Measurements from ENCODE around the gene VMP1. TPM values are rescaled to one million over a fixed set of nuclear protein-coding genes. Genes with fewer than 3 reads are reported as not detected.

Gene VMP1
- total RNA-seq, 1 experiment from 2014 or later = 107 TPM

DNA sequence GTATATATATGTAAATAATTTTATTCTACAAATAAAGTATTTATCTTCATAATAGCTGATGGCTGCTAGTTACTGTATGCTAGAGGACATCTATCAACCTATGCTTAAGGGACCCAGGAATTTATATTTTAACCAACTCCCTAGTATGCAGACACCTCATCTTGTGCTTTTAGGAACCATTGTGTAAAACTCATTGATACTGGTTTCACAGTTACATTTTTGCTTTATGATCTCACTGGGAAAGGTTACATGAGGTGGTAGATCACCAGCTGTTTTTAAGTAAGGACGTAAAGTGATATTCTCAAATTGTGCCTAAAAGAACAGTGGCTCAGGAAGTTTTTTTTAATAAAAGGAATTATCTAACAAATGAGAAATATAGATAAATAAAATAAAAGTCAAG, 56.4 kb downstream of the VMP1 start:
- DNase-seq (ENCODE audit: low spot score) = no peak
- POLR2A ChIA-PET (ENCODE audit: low non-redundant PET) = no interaction called here

GRCh38 chr17:59764292-59764741, 56.9 kb downstream of the VMP1 start:
- no peak for DNase-seq (ENCODE audit: low spot score)
- POLR2A ChIA-PET (ENCODE audit: low non-redundant PET) = no interaction called here
- TF ChIP-seq EZH2 (IDR thresholded peaks at IDR 0.05; ENCODE audit: borderline replicate concordance, low read depth, low read length, poor library complexity, severe bottlenecking) = no peak
- TF ChIP-seq, protein P1, sequence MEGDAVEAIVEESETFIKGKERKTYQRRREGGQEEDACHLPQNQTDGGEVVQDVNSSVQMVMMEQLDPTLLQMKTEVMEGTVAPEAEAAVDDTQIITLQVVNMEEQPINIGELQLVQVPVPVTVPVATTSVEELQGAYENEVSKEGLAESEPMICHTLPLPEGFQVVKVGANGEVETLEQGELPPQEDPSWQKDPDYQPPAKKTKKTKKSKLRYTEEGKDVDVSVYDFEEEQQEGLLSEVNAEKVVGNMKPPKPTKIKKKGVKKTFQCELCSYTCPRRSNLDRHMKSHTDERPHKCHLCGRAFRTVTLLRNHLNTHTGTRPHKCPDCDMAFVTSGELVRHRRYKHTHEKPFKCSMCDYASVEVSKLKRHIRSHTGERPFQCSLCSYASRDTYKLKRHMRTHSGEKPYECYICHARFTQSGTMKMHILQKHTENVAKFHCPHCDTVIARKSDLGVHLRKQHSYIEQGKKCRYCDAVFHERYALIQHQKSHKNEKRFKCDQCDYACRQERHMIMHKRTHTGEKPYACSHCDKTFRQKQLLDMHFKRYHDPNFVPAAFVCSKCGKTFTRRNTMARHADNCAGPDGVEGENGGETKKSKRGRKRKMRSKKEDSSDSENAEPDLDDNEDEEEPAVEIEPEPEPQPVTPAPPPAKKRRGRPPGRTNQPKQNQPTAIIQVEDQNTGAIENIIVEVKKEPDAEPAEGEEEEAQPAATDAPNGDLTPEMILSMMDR (conservative IDR thresholded peaks at IDR 0.05; ENCODE audit: low read depth, low read length) = no peak
- CTCF ChIA-PET = no interaction called here
- Histone ChIP-seq H3K36me3 (ENCODE audit: insufficient read depth, low read length, poor library complexity, severe bottlenecking) (no peaks in the 10 kb centered on the region), H3K27ac (ENCODE audit: low read depth, low read length, poor library complexity, severe bottlenecking) (no peak overlapping the region), H3K4me3 (ENCODE audit: low read depth, low read length, poor library complexity, severe bottlenecking) (no peak overlapping the region), H3K9me3 (ENCODE audit: low read depth, low read length, poor library complexity, severe bottlenecking) (peaks cover 7% of the 10 kb centered on the region), H3K27me3 (replicated peaks; ENCODE audit: insufficient read depth, low read depth, low read length, poor library complexity) (no peaks in the 10 kb centered on the region), H3K4me1 (ENCODE audit: insufficient read depth, low read length, poor library complexity, severe bottlenecking) (peaks cover 17% of the 10 kb centered on the region)
- intact Hi-C loops (cut with micrococcal nuclease; ENCODE audit: unreplicated experiment) = no loop called here
- no TSS peak for BruUV-seq (replicated peaks)

More for the DNA sequence above, 56.4 kb downstream of the VMP1 start:
- Histone ChIP-seq H3K27ac (ENCODE audit: low read depth, low read length, poor library complexity, severe bottlenecking) (no peak overlapping the region), H3K36me3 (ENCODE audit: insufficient read depth, low read length, poor library complexity, severe bottlenecking) (no peaks in the 10 kb centered on the region), H3K27me3 (replicated peaks; ENCODE audit: insufficient read depth, low read depth, low read length, poor library complexity) (no peaks in the 10 kb centered on the region), H3K4me1 (ENCODE audit: insufficient read depth, low read length, poor library complexity, severe bottlenecking) (peaks cover 16% of the 10 kb centered on the region), H3K9me3 (ENCODE audit: low read depth, low read length, poor library complexity, severe bottlenecking) (peaks cover 12% of the 10 kb centered on the region), H3K4me3 (ENCODE audit: low read depth, low read length, poor library complexity, severe bottlenecking) (no peak overlapping the region)
- CTCF ChIA-PET = no interaction called here
- intact Hi-C loops (cut with micrococcal nuclease; ENCODE audit: unreplicated experiment) = no loop called here
- no TSS peak for BruUV-seq (replicated peaks)
- TF ChIP-seq, protein P1 (conservative IDR thresholded peaks at IDR 0.05; ENCODE audit: low read depth, low read length) = no peak
- no peak for TF ChIP-seq EZH2 (IDR thresholded peaks at IDR 0.05; ENCODE audit: borderline replicate concordance, low read depth, low read length, poor library complexity, severe bottlenecking)

- H3K4me1 ChIP-seq (ENCODE audit: insufficient read depth, low read length, poor library complexity, severe bottlenecking) = peaks cover 24% of the 10 kb centered on the region
- no peak overlapping the region for H3K27ac ChIP-seq (ENCODE audit: low read depth, low read length, poor library complexity, severe bottlenecking)
- DNase-seq (ENCODE audit: low spot score) = no peak
- ChIA-PET POLR2A (ENCODE audit: low non-redundant PET) (no interaction called here), CTCF (no interaction called here)
- no peak for TF ChIP-seq EZH2 (IDR thresholded peaks at IDR 0.05; ENCODE audit: borderline replicate concordance, low read depth, low read length, poor library complexity, severe bottlenecking)
- TF ChIP-seq, protein P1 (conservative IDR thresholded peaks at IDR 0.05; ENCODE audit: low read depth, low read length) = no peak
- intact Hi-C loops (cut with micrococcal nuclease; ENCODE audit: unreplicated experiment) = no loop called here
- no peak overlapping the region for H3K4me3 ChIP-seq (ENCODE audit: low read depth, low read length, poor library complexity, severe bottlenecking)
- no peaks in the 10 kb centered on the region for H3K36me3 ChIP-seq (ENCODE audit: insufficient read depth, low read length, poor library complexity, severe bottlenecking)
- no TSS peak for BruUV-seq (replicated peaks)
- no peaks in the 10 kb centered on the region for H3K27me3 ChIP-seq (replicated peaks; ENCODE audit: insufficient read depth, low read depth, low read length, poor library complexity)
- peaks cover under 1% of the 10 kb centered on the region for H3K9me3 ChIP-seq (ENCODE audit: low read depth, low read length, poor library complexity, severe bottlenecking)
Observed at GRCh38 chr17:59765038-59765437, 57.6 kb downstream of the VMP1 start.

Data from A673 (cell line).